Activated naive CD4-positive, alpha-beta T cell treated with Interleukin-2 at 50 U/mL for 16 hours (primary cell): ENCODE results near the gene ASTL.
A peak's percentile ranks its signal among the peaks of the same experiment; 100 is the strongest.

Experiments used
- DNase-seq: peaks from one replicate; pipeline ENCODE4 v3.0.0-alpha.2; 2020

ASTL gene

DNA sequence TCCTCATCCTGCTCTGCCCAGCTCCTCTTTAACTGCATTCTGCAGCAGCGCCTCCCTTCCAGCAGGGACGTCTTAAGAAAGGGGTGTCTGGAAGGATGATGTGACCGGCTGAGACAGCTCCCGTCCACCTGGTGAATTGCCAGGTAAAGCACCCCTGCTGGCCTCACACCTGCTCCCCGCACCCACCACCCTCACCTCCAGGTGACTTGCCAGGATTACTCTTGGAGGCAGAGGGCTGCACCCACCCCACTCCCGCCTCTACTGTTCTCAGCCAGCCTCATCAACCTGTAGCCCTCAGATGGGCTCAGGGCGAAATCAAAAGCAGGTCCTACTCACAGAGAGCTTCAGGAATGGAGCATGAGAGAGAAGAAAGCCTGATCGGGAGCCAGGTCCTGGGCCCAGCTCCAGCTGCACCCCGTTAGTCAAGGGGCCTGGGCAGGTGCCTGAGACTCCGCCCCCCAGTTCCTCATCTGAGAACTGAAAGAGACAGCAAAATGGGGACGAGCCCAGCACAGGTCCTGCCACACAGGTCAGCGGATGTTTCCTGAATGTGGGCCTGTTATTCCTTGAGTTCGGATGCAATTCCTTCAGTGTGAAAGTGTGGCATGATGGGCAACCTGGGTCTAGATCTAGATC is 27.6 kb downstream of the ASTL start:
- no peak for DNase-seq

- no peak for DNase-seq
These were observed 28.3 kb downstream of the ASTL start for GRCh38 chr2:96109931-96110511.

- DNase-seq: no peak
These were observed 29.0 kb downstream of the ASTL start for GRCh38 chr2:96109361-96109680.

- DNase-seq: no peak
These were observed 29.6 kb downstream of the ASTL start for GRCh38 chr2:96108541-96109360.

DNA sequence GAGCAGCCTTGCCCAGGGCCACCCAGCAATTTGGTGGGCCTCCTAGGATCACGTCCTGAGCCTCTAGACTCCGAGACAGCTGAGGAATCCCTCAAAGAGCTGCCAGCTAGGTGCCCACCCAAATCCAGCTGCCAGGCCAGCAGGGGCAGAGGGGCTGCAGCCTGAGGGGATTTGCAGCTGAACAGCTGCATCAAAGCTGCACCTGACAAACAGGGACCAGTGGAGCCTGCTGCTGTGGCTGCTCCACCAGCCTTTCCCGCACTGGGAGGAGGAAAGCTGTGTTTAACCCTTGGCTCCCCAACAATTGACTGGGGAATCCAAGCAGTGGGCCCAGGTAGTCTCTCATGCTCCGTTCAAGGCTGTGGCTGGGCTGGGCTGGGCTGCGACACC is 30.2 kb downstream of the ASTL start:
- no peak for DNase-seq

- no peak for DNase-seq
These were observed 30.6 kb downstream of the ASTL start for GRCh38 chr2:96107708-96108065.

DNA sequence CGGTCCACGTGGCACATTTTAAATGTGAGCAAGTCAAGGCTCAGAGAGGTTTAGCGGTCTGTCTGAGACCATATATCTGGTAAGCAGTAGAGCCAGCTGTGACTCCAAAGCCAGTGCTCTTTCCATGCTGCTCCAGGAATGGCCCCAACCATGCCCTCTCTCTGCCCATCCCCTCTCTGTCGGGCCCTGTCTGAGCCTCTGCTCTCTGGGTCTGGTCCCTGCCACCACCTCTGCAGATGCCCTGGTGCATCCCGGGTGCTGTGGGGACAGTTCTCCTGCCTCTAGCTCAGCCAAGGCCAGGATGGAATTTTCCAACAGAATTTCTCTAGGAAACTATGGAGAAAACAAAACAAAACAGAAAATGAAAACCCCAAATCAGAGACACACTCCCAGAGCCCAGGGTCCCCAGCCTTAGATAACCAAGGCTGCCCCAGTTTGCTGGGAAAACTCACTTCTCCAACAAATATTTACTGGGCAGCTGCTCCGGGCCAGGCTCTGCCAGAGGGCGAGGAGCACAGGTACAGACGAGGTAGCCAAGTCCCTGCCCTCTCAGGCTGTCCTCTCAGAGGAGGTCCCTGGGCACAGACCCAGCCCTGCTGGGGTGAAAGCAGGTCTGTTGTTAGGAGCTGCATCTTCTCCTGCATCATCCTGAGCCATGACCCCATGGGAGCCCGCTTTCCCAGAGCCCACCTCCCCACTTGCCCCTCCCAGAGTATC is 31.2 kb downstream of the ASTL start:
- no peak for DNase-seq

DNA sequence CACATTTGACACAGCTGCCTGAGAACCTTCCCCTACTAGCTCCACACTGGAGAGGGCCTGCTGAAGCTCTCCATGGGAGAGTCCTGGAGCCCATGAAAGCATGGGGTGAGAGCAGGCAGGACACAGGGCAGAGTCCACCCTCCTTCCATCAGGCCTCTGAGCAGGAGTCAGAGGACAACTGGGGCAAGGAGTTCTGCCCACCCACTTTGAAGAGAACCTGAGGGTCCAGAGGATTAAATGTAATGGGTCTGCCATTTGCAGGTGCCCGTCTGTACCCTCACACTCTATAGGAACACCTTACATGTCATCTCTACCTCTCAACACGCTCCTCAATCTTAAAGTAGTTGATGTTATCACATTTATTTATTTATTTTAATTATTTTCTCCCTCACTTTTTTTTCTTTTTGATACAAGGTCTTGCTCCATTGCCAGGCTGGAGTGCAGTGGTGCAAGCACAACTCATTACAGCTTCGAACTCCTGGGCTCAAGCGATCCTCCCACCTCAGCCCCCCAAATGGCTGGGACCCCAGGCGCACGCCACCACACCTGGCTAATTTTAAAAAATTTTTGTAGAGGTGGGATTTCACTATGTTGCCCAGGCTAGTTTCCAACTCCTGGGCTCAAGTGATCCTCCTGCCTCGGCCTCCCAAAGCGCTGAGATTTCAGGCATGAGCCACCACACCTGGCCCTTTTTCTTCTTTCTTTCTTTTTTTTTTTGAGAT is 32.1 kb downstream of the ASTL start:
- DNase-seq: no peak

DNA sequence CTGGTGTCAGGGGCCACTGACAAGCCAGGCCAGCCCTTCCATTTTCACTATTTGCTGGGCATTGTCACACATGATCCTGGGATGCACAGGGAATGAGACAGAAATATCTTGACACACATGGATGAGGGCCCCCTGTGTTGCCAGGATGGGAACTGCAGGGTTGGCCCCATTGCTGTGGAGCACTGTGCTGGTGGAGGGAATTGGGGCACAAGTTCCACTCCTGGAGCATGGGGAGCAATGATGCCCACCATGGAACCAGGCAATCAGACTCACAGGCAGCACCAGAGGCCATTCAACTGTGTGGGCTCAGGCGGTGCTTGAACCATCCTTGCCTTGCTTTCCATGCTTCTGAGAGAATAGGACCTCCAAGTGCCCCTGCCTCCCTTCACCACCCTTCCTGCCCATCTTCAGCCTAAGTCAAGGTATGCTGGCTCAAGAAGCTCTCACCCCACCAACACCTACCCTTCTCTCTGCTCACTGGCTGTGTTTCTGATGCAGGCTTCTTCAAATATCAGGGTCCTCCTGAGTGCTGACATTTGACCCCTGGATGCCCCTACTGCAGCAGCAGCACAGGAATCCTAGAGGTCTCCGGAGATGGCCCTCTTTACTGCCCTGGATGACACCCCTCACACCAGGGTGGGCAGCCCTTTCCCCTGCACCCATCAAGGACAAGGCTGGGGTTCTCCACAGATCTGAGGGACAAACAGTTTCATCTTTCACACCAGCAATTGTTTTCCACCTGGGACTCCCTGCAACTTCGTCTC is 33.0 kb downstream of the ASTL start:
- peak; percentile 0 for DNase-seq

DNA sequence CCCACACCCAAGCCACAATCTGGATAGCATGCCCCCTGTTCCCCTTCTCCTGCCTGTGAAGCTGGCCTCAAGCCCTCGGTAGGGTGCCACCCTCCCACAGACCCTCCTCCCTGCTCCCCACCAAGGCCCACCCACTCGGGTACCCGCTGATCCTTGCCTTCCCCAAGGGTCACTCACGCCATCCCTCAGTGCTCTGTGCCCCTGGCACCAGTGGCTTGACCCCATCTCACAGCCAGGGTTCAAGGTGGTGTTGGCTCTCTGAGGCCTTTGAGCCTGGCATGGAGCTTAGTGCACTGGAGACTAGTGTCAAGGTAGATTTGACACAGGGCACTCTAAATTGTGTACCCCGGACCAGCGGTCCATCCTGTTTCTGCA is 33.8 kb downstream of the ASTL start:
- DNase-seq: no peak

DNA sequence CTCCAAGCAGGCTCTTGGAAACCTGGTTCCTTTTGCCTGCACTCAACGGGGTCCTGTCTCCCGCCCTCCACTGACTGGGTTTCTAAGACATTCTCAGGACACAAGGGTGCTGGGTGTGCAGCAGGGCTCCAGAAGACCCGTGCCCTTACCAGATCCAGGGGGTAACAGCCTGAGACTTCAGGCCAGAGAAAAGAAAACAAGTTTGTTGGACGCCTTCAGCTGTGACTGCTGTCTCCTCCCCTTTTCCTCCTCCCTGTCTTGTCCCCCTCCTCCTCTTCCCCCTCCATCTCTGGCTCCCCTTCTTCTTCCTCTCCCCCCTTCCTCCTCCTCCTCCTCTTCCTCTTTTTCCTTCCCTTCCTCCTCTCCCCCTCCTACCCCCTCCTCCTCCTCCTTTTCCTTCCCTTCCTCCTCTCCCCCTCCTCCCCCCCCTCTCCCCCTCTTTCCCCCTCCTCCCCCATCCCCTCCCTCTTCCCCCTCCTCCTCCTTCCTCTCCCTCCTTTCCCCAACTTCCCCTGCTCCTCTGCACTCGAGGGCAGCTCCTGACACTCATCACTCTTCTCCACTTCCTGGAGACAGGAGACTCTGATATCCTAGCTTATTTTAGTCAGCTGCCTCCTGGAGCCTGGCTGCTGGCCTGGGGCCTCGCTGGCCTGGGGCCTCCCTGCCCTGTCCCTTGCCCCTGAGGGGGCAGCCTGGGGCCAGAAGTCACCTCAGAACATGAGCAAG is 34.4 kb downstream of the ASTL start:
- no peak for DNase-seq

DNA sequence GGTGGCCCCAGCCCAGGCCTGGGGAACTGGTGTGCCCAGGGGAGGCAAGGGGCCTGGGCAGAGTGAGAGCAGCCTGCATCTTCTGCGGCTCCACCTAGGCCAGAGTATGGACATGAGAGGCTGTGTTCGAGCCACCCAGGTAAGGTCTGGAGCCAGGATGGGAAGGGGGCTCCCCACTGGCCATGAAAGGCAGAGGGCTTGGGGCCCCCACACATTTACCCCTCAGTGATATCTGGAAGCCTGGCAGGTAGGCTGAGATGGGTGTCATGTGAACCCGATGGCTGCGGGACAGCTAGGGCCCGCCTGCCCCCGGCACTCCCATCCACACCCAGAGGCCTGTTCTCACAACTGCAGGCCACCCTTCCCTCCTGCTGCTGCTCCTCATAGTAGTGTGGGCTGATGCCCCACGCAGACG is 35.1 kb downstream of the ASTL start:
- DNase-seq: no peak

- DNase-seq: peak; percentile 0
These were observed 35.6 kb downstream of the ASTL start for GRCh38 chr2:96102596-96103186.

DNA sequence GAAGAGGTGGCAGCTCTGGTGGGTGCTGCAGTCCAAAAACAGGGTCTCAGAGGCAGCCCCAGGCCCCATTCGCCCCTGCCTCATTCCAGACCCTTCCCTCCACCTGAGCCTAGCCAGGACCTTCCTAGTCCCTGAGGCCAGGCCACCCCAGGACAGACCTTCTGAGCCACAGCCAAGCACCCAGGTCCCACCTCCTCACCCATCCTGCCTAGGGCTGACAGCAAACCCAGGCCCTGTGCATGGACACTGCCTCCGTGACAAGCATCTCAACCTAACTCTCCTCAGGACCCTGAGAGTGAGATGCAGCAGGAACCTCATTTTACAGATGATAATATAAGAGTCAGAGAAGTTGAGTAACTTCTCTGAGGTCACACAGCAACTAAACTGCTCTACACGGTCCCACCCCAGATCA is 37.4 kb downstream of the ASTL start:
- peak; percentile 0 for DNase-seq

GRCh38 chr2:96099861-96100798 is 38.2 kb downstream of the ASTL start:
- no peak for DNase-seq

DNA sequence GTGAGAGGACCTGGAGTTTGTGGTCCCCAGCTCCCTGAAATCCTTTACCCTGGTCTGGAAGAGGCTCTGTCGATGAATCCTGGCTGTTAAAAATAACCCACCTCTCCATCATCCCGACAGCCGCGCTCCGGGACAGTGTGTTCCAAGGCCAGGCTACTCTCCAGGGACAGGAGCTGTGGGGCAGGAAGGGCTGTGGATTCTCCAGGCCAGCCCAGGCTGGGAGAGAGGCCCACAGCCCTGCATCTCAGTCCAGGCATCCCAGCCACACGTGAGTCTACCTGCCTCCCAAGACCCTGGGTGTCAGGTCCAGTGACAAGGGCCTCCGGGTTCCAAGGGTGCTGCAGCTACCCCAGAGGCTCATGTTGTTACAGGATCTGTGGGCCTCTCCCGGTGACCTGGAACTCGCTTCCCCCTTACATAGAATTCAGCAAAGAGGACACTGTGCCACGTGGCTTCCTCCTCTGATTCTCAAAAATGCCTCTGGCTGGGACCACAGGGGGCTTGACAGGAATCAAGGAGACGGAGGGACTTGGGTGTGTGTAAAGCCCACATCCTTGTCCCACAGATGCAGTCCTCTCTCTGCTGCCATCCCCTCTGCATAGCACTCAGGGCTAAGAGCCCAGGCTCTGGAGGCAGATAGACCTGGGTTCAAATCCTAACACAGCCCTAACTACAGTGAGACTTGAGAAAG is 39.3 kb downstream of the ASTL start:
- no peak for DNase-seq

DNA sequence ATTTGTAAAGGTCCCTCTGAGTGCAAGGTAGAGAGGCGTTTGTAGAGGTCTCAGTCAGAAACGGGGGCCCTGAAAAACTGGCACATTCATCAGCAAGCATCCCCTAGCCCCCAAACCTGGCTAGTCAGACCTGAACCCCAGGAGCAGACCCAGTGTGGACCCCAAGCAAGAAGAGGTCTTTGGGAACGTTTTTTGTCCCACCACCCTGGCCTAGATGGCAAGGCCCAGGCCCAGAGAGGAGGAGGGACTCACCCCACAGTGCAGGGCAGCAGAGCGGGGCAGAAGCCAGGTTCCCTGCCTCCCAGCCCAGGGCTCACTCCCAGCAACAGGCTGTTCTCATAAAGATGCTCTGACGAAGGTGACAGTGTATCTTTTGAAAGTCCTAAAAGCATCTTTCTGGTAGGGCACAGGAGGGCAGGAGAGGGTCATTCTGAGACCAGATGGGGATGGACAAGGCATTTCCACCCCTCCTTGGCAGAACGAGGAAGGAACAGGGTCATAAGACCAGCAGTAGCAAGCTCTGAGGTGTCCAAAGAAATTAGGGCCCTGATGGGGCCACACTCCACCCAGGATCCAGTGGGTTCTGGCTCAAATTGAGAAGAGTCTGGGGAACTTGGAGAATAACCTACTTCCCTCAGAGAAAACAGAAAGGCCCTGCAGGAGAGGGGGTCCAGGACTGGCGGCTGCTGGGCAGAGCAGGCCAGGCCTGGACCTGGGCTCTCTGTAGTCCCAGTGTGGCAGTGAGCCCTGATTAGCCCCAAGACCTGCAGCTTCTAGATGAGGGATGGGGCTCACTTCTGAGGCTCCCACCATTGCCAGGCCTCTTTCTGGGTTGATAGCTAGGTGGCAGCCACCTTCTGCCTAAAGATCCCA is 40.1 kb downstream of the ASTL start:
- DNase-seq: no peak

- no peak for DNase-seq
These were observed 40.9 kb downstream of the ASTL start for GRCh38 chr2:96097441-96097840.
